Neural progenitor cell (in vitro differentiated cells): ENCODE results near the gene SERPINI1. TPM values are rescaled to one million over a fixed set of nuclear protein-coding genes. Genes with fewer than 3 reads are reported as not detected.

ENCODE experiments used
- DNase-seq: peaks from one replicate; pipeline ENCODE4 v3.0.0-alpha.2; 2016; ENCODE audit warnings: low spot score
- H2AFZ ChIP-seq: fragments of 200-600 bp; sonication (generic); replicated peaks from 2 replicates; pipeline ENCODE4 v1.6.1; 2016; ENCODE audit warnings: antibody characterized with exemption
- H3F3A ChIP-seq: fragments of 200-600 bp; sonication (generic); 2 replicates; pipeline ENCODE4 v1.6.1; 2016; ENCODE audit warnings: antibody characterized with exemption, low read depth
- H3K27ac ChIP-seq: fragments of 200-600 bp; sonication (generic); 2 replicates; pipeline ENCODE4 v1.5.1; 2016; ENCODE audit warnings: mild to moderate bottlenecking
- H3K27me3 ChIP-seq: fragments of 200-600 bp; sonication (generic); 2 replicates; pipeline ENCODE4 v1.6.1; 2016; ENCODE audit warnings: mild to moderate bottlenecking, moderate library complexity
- H3K36me3 ChIP-seq: fragments of 200-600 bp; sonication (generic); 2 replicates; pipeline ENCODE4 v1.5.1; 2016
- H3K4me1 ChIP-seq: fragments of 200-600 bp; sonication (generic); 2 replicates; pipeline ENCODE4 v1.6.1; 2016; ENCODE audit warnings: mixed run types
- H3K4me2 ChIP-seq: fragments of 200-600 bp; sonication (generic); 2 replicates; pipeline ENCODE4 v1.6.1; 2016
- H3K4me3 ChIP-seq: fragments of 200-600 bp; sonication (generic); 2 replicates; pipeline ENCODE4 v1.5.1; 2016
- H3K79me2 ChIP-seq: fragments of 200-600 bp; sonication (generic); 2 replicates; pipeline ENCODE4 v1.6.1; 2016; ENCODE audit warnings: low read depth
- H3K9ac ChIP-seq: fragments of 200-600 bp; sonication (generic); 2 replicates; pipeline ENCODE4 v1.6.1; 2016
- H3K9me3 ChIP-seq: fragments of 200-600 bp; sonication (generic); 2 replicates; pipeline ENCODE4 v1.5.1; 2016; ENCODE audit warnings: low read depth
- H4K20me1 ChIP-seq: fragments of 200-600 bp; sonication (generic); 2 replicates; pipeline ENCODE4 v1.6.1; 2016; ENCODE audit warnings: low read depth
- H3K27ac Mint-ChIP-seq: 3 replicates; pipeline ENCODE4 v1.8.0; 2021; ENCODE audit warnings: mixed read lengths
- H3K27me3 Mint-ChIP-seq: 2 replicates; pipeline ENCODE4 v1.8.0; 2022; ENCODE audit warnings: low read depth, mild to moderate bottlenecking, inconsistent platforms, moderate library complexity, mixed read lengths; ENCODE audit not compliant: insufficient read depth
- H3K36me3 Mint-ChIP-seq: 3 replicates; pipeline ENCODE4 v1.8.0; 2021; ENCODE audit warnings: mixed read lengths
- H3K4me1 Mint-ChIP-seq: 3 replicates; pipeline ENCODE4 v1.8.0; 2021; ENCODE audit warnings: mixed read lengths
- H3K4me3 Mint-ChIP-seq: 3 replicates; pipeline ENCODE4 v1.8.0; 2021; ENCODE audit warnings: mild to moderate bottlenecking, moderate library complexity, mixed read lengths
- H3K9me3 Mint-ChIP-seq: 3 replicates; pipeline ENCODE4 v1.8.0; 2020; ENCODE audit warnings: mixed read lengths
- EZH2 ChIP-seq: fragments of 200-600 bp; sonication (generic); IDR thresholded peaks from 2 replicates; pipeline ENCODE4 v1.6.1; 2017; ENCODE audit warnings: antibody characterized with exemption, mild to moderate bottlenecking, moderate library complexity
- EZH2phosphoT487 ChIP-seq: fragments of 200-600 bp; sonication (generic); IDR thresholded peaks from 2 replicates; pipeline ENCODE4 v1.6.1; 2017; ENCODE audit warnings: antibody characterized with exemption
- total RNA-seq: library from RNA; depleted of rRNA; stranded (reverse); fragments of >200 nt; gene quantifications from 2 replicates; pipeline ENCODE4 v1.2.3, GENCODE V29; 2015; ENCODE audit warnings: low replicate concordance
- TF ChIP-seq, protein P1 (sequence below): fragments of 200-600 bp; sonication (generic); IDR thresholded peaks from 2 replicates; pipeline ENCODE4 v1.5.1; 2017; ENCODE audit warnings: antibody characterized with exemption, mild to moderate bottlenecking

SERPINI1 gene
- total RNA-seq, 1 donor from 2014 or later = 8.9 TPM

DNA sequence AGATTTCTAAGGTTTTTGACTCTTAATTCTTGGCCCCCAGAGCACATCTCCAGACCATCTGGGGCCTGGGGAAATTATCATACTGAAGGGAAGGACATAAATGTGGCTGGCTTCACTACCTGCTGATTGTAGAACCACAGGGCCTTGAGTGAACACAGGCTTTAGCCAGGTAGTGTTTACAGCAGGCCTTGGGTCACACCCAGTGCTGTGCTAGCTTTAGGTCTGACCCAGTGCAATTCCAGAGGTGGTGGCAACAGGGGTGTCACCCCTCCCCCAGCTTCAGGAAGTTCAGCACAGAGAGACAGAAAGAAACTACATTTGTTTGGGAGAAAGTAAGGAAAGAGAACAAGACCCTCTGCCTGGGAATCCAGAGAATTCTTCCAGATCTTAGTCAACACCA lies 25.0 kb upstream of the SERPINI1 start:
- no peak overlapping the region for H3K27ac ChIP-seq
- peaks cover 17% of the 10 kb centered on the region for H3K9me3 Mint-ChIP-seq
- H3K4me3 ChIP-seq = no peak overlapping the region
- no peaks in the 10 kb centered on the region for H3K9me3 ChIP-seq
- H2AFZ ChIP-seq = no peak overlapping the region
- no peaks in the 10 kb centered on the region for H3F3A ChIP-seq
- TF ChIP-seq EZH2 (no peak), EZH2phosphoT487 (no peak)
- TF ChIP-seq, protein P1, sequence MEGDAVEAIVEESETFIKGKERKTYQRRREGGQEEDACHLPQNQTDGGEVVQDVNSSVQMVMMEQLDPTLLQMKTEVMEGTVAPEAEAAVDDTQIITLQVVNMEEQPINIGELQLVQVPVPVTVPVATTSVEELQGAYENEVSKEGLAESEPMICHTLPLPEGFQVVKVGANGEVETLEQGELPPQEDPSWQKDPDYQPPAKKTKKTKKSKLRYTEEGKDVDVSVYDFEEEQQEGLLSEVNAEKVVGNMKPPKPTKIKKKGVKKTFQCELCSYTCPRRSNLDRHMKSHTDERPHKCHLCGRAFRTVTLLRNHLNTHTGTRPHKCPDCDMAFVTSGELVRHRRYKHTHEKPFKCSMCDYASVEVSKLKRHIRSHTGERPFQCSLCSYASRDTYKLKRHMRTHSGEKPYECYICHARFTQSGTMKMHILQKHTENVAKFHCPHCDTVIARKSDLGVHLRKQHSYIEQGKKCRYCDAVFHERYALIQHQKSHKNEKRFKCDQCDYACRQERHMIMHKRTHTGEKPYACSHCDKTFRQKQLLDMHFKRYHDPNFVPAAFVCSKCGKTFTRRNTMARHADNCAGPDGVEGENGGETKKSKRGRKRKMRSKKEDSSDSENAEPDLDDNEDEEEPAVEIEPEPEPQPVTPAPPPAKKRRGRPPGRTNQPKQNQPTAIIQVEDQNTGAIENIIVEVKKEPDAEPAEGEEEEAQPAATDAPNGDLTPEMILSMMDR = no peak
- no peaks in the 10 kb centered on the region for H3K27me3 ChIP-seq
- H4K20me1 ChIP-seq = no peaks in the 10 kb centered on the region
- no peak overlapping the region for H3K4me3 Mint-ChIP-seq
- H3K9ac ChIP-seq = no peak overlapping the region
- DNase-seq = no peak
- peaks cover 41% of the 10 kb centered on the region for H3K36me3 Mint-ChIP-seq
- H3K4me2 ChIP-seq = no peak overlapping the region
- peaks cover 9% of the 10 kb centered on the region for H3K36me3 ChIP-seq
- H3K79me2 ChIP-seq = peaks cover 74% of the 10 kb centered on the region
- no peaks in the 10 kb centered on the region for H3K27me3 Mint-ChIP-seq
- H3K27ac Mint-ChIP-seq = peak overlapping the region; percentile 44
- H3K4me1 ChIP-seq = no peaks in the 10 kb centered on the region
- H3K4me1 Mint-ChIP-seq = no peaks in the 10 kb centered on the region

DNA sequence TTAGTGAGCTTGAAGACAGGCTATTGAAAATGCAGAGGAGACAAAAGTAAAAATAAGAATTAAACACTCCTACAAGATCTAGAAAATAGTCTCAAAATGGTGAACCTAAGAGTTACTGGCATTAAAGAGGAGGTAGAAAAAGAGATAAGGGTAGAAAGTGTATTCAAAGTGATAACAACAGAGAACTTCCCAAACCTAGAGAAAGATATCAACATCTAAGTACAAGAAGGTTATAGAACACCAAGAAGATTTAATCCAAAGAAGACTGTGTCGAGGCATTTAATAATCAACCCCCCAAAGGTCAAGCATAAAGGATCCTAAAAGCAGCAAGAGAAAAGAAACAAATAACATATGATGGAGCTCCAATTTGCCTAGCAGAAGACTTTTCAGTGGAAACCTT lies 24.1 kb upstream of the SERPINI1 start:
- DNase-seq = no peak
- Histone ChIP-seq H3K27ac (no peak overlapping the region), H3F3A (no peaks in the 10 kb centered on the region), H3K4me2 (no peak overlapping the region), H3K9me3 (no peaks in the 10 kb centered on the region), H4K20me1 (no peaks in the 10 kb centered on the region), H3K27me3 (no peaks in the 10 kb centered on the region), H3K4me3 (no peak overlapping the region), H3K4me1 (no peaks in the 10 kb centered on the region), H3K9ac (no peak overlapping the region), H2AFZ (no peak overlapping the region), H3K36me3 (peaks cover 9% of the 10 kb centered on the region), H3K79me2 (peaks cover 79% of the 10 kb centered on the region)
- TF ChIP-seq EZH2 (no peak), EZH2phosphoT487 (no peak)
- TF ChIP-seq, protein P1 = no peak
- H3K36me3 Mint-ChIP-seq = peaks cover 46% of the 10 kb centered on the region
- no peak overlapping the region for H3K27ac Mint-ChIP-seq
- peaks cover 17% of the 10 kb centered on the region for H3K9me3 Mint-ChIP-seq
- H3K4me3 Mint-ChIP-seq = no peak overlapping the region
- no peaks in the 10 kb centered on the region for H3K4me1 Mint-ChIP-seq
- no peaks in the 10 kb centered on the region for H3K27me3 Mint-ChIP-seq

DNA sequence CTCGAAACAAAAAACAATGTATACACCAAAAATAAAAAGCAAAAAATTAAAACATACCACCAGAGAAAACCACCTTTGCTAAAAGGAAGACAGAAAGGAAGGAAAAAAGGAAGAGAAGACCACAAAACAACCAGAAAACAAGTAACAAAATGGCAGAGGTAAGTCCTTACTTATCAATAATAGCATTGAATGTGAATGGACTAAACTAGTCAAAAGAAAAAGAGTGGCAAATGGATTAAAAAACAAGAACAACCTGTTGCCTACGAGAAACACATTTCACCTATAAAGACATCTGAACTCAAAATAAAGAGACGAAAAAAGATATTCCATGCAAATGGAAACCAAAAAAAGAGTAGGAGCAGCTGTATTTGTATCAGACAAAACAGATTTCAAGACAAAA lies 23.1 kb upstream of the SERPINI1 start:
- H3K27me3 Mint-ChIP-seq = no peaks in the 10 kb centered on the region
- DNase-seq = no peak
- no peak overlapping the region for H3K4me3 Mint-ChIP-seq
- no peaks in the 10 kb centered on the region for H3K27me3 ChIP-seq
- H3K27ac Mint-ChIP-seq = no peak overlapping the region
- no peaks in the 10 kb centered on the region for H3F3A ChIP-seq
- peaks cover 82% of the 10 kb centered on the region for H3K79me2 ChIP-seq
- H3K36me3 ChIP-seq = peaks cover 6% of the 10 kb centered on the region
- H4K20me1 ChIP-seq = no peaks in the 10 kb centered on the region
- no peak overlapping the region for H3K27ac ChIP-seq
- no peak overlapping the region for H2AFZ ChIP-seq
- no peak overlapping the region for H3K4me2 ChIP-seq
- H3K9me3 ChIP-seq = no peaks in the 10 kb centered on the region
- no peak overlapping the region for H3K4me3 ChIP-seq
- no peaks in the 10 kb centered on the region for H3K4me1 ChIP-seq
- H3K4me1 Mint-ChIP-seq = no peaks in the 10 kb centered on the region
- peaks cover 17% of the 10 kb centered on the region for H3K9me3 Mint-ChIP-seq
- TF ChIP-seq, protein P1 = no peak
- TF ChIP-seq EZH2 (no peak), EZH2phosphoT487 (no peak)
- H3K9ac ChIP-seq = no peak overlapping the region
- peaks cover 49% of the 10 kb centered on the region for H3K36me3 Mint-ChIP-seq

DNA sequence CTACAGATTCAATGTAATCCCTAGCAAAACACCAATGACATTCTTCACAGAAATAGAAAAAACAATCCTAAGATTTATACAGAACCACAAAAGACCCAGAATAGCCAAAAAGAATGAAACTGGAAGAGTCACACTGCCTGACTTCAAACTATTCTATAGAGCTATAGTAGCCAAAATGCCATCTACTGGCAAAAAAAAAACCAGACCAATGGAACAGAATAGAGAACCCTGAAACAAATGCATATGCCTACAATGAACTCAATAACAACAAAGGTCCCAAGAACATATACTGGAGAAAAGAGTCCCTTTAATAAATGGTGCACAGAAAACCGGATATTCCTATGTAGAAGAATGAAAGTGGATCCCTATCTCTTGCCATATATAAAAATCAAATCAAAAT lies 20.6 kb upstream of the SERPINI1 start:
- no peak overlapping the region for H3K27ac ChIP-seq
- no peak overlapping the region for H3K27ac Mint-ChIP-seq
- no peaks in the 10 kb centered on the region for H4K20me1 ChIP-seq
- no peaks in the 10 kb centered on the region for H3K27me3 Mint-ChIP-seq
- peaks cover 75% of the 10 kb centered on the region for H3K79me2 ChIP-seq
- H3K4me1 ChIP-seq = no peaks in the 10 kb centered on the region
- no peak overlapping the region for H3K4me3 ChIP-seq
- peaks cover 62% of the 10 kb centered on the region for H3K36me3 Mint-ChIP-seq
- H3K27me3 ChIP-seq = no peaks in the 10 kb centered on the region
- H3F3A ChIP-seq = no peaks in the 10 kb centered on the region
- H3K9ac ChIP-seq = no peak overlapping the region
- no peak for DNase-seq
- H2AFZ ChIP-seq = no peak overlapping the region
- no peak for TF ChIP-seq EZH2phosphoT487
- no peak for TF ChIP-seq EZH2
- TF ChIP-seq, protein P1 = no peak
- H3K4me2 ChIP-seq = no peak overlapping the region
- H3K9me3 Mint-ChIP-seq = peaks cover 17% of the 10 kb centered on the region
- H3K9me3 ChIP-seq = no peaks in the 10 kb centered on the region
- peaks cover 18% of the 10 kb centered on the region for H3K36me3 ChIP-seq
- H3K4me3 Mint-ChIP-seq = no peak overlapping the region
- no peaks in the 10 kb centered on the region for H3K4me1 Mint-ChIP-seq
